Mammary epithelial cell (primary cell): ENCODE measurements around the gene IQGAP2.

ENCODE experiments used
- CTCF ChIP-seq, 2 donors: IDR thresholded peaks in 1 of 2; conservative IDR thresholded peaks in 1 of 2; 2 replicates each; pipeline ENCODE4 v1.5.1; 2011 to 2012; ENCODE audit warnings: inconsistent platforms in 2 of 2, low read length in 2 of 2, mild to moderate bottlenecking in 2 of 2, control low read depth in 1 of 2, low read depth in 1 of 2; ENCODE audit not compliant: insufficient read depth in 1 of 2; ENCODE audit errors: extremely low read depth in 1 of 2
- EZH2 ChIP-seq: IDR thresholded peaks from 2 replicates; pipeline ENCODE4 v1.6.1; 2012; ENCODE audit warnings: low read length, inconsistent platforms, borderline replicate concordance

- TF ChIP-seq CTCF (conservative IDR thresholded peaks at IDR 0.05 in 1 of 2, IDR thresholded peaks at IDR 0.05 in 1 of 2; ENCODE audit: extremely low read depth in 1 of 2, insufficient read depth in 1 of 2, low read depth in 1 of 2, low read length in 2 of 2) = no peak
- no peak for TF ChIP-seq EZH2
These were observed 173.9 kb downstream of the IQGAP2 start for GRCh38 chr5:76576996-76577395.
